H1 (cell line): ENCODE measurements around the gene SYNRG. TPM values are rescaled to one million over a fixed set of nuclear protein-coding genes. Genes with fewer than 3 reads are reported as not detected.

Experiments used
- ASH2L ChIP-seq: fragments of 200-600, 300-600 bp; sonication (generic); IDR thresholded peaks from one replicate; pipeline ENCODE4 v1.7.1; 2017; ENCODE audit warnings: low read length
- BACH1 ChIP-seq: IDR thresholded peaks from 2 replicates; pipeline ENCODE4 v1.6.1; 2012; ENCODE audit warnings: low read length, improper control_type of control experiment
- E2F6 ChIP-seq: IDR thresholded peaks from 2 replicates; pipeline ENCODE4 v1.6.1; 2012; ENCODE audit warnings: inconsistent platforms
- EP300 ChIP-seq, 2 experiments: IDR thresholded peaks; 1 replicate in 1 of 2; 2 replicates in 1 of 2; pipeline ENCODE4 v1.6.1; 2011 to 2012; ENCODE audit warnings: low read depth in 2 of 2, low read length in 2 of 2, mild to moderate bottlenecking in 2 of 2, borderline replicate concordance in 1 of 2, inconsistent platforms in 1 of 2, moderate library complexity in 1 of 2
- GABPA ChIP-seq: IDR thresholded peaks from 2 replicates; pipeline ENCODE4 v1.6.1; 2011; ENCODE audit warnings: mild to moderate bottlenecking, low read length, moderate library complexity, borderline replicate concordance; ENCODE audit not compliant: insufficient read depth
- HDAC2 ChIP-seq, 2 experiments: fragments of 300-600 bp in 1 of 2; sonication (generic) in 1 of 2; IDR thresholded peaks; 2 replicates each; pipeline ENCODE4 v1.6.1; 2011 to 2012; ENCODE audit warnings: low read depth in 2 of 2, low read length in 2 of 2, mild to moderate bottlenecking in 2 of 2, moderate library complexity in 2 of 2, borderline replicate concordance in 1 of 2, inconsistent platforms in 1 of 2
- JUN ChIP-seq: IDR thresholded peaks from 2 replicates; pipeline ENCODE4 v1.6.1; 2011; ENCODE audit warnings: low read depth, mild to moderate bottlenecking, improper control_type of control experiment, low read length
- JUND ChIP-seq: IDR thresholded peaks from 2 replicates; pipeline ENCODE4 v1.6.1; 2011; ENCODE audit warnings: mild to moderate bottlenecking, improper control_type of control experiment, low read length
- KDM1A ChIP-seq: fragments of 200-600, 300-600 bp; sonication (generic); IDR thresholded peaks from 2 replicates; pipeline ENCODE4 v1.7.1; 2016; ENCODE audit warnings: mild to moderate bottlenecking, low read length, borderline replicate concordance
- MAFK ChIP-seq: IDR thresholded peaks from 2 replicates; pipeline ENCODE4 v1.6.1; 2012; ENCODE audit warnings: low read depth, mild to moderate bottlenecking, improper control_type of control experiment, low read length
- MAX ChIP-seq: IDR thresholded peaks from 2 replicates; pipeline ENCODE4 v1.6.1; 2012; ENCODE audit warnings: inconsistent platforms
- NANOG ChIP-seq: IDR thresholded peaks from 2 replicates; pipeline ENCODE4 v1.6.1; 2011; ENCODE audit warnings: low read length, low read depth, mild to moderate bottlenecking, inconsistent platforms; ENCODE audit not compliant: insufficient read depth, poor library complexity, severe bottlenecking
- NRF1 ChIP-seq: IDR thresholded peaks from 2 replicates; pipeline ENCODE4 v1.6.1; 2011; ENCODE audit warnings: mild to moderate bottlenecking, low read depth, low read length, improper control_type of control experiment
- PHF8 ChIP-seq: fragments of 200-600 bp; sonication (generic); conservative IDR thresholded peaks from 2 replicates; pipeline ENCODE4 v1.7.1; 2012; ENCODE audit warnings: low read depth, mild to moderate bottlenecking, inconsistent platforms, low read length, moderate library complexity
- POU5F1 ChIP-seq: IDR thresholded peaks from 2 replicates; pipeline ENCODE4 v1.6.1; 2011; ENCODE audit warnings: low read depth, mild to moderate bottlenecking, low read length, moderate library complexity
- SIN3A ChIP-seq, 2 experiments: IDR thresholded peaks in 1 of 2; conservative IDR thresholded peaks in 1 of 2; 2 replicates each; pipeline ENCODE4 v1.6.1; 2011 to 2012; ENCODE audit warnings: low read length in 2 of 2, improper control_type of control experiment in 1 of 2, low read depth in 1 of 2, mild to moderate bottlenecking in 1 of 2
- SUZ12 ChIP-seq: fragments of 200-600 bp; sonication (generic); IDR thresholded peaks from 2 replicates; pipeline ENCODE4 v1.6.1; 2012; ENCODE audit warnings: mild to moderate bottlenecking, inconsistent platforms, low read length, moderate library complexity, mixed read lengths
- TBP ChIP-seq: IDR thresholded peaks from 2 replicates; pipeline ENCODE4 v1.6.1; 2011; ENCODE audit warnings: low read depth, low read length, improper control_type of control experiment
- ZNF274 ChIP-seq: IDR thresholded peaks from 2 replicates; pipeline ENCODE4 v1.7.0; 2012; ENCODE audit warnings: low read length, borderline replicate concordance; ENCODE audit errors: extremely low read depth
- polyA plus RNA-seq, 7 experiments: library from polyadenylated mRNA; depleted of rRNA in 3 of 7; stranded (reverse) in 5 of 7; unstranded in 2 of 7; fragments of >200 nt in 5 of 7; fragments of 200-250 nt in 2 of 7; gene quantifications; 1 replicate in 5 of 7; 2 replicates in 1 of 7; 4 replicates in 1 of 7; pipeline versions ENCODE4 v1.2.1 to v1.2.3, GENCODE V29; 2011 to 2013; ENCODE audit warnings: missing spikeins in 2 of 7, mixed read lengths in 2 of 7
- total RNA-seq: library from RNA; stranded (reverse); fragmentation: NEBNext Ultra II Directional; extraction: Animal tissue kit (Norgen Biotek cat#: 25700); gene quantifications from 2 replicates; pipeline ENCODE4 v1.2.1, GENCODE V29; 2021

Gene SYNRG
- total and polyA plus RNA-seq, 2 of the 8 experiments (the other 6 are each of a cell fraction or from before 2014, with no cell fraction given): 7.7 to 31.7 TPM

GRCh38 chr17:37488607-37489196 lies 120.5 kb downstream of the SYNRG start (continued):
- no peak for TF ChIP-seq GABPA
- no peak for TF ChIP-seq JUN
- TF ChIP-seq ZNF274: no peak
- no peak for TF ChIP-seq HDAC2 (IDR thresholded peaks at IDR 0.05; ENCODE audit: borderline replicate concordance in 1 of 2, low read depth in 2 of 2, low read length in 2 of 2)
- TF ChIP-seq MAFK: peak; percentile 82; the same call in 1 of the 2 replicates
- peak; percentile 63 for TF ChIP-seq ASH2L
- TF ChIP-seq JUND: no peak
- TF ChIP-seq NRF1: no peak
- peak; percentile 32; the same call in 1 of the 2 replicates for TF ChIP-seq SUZ12
- peak; percentile 44 to 87; a peak in 2 of 4 replicates for TF ChIP-seq SIN3A (conservative IDR thresholded peaks at IDR 0.05 in 1 of 2, IDR thresholded peaks at IDR 0.05 in 1 of 2; ENCODE audit: low read depth in 1 of 2, low read length in 2 of 2)
- no peak for TF ChIP-seq BACH1
- no peak; the same call in 1 of the 2 replicates for TF ChIP-seq E2F6
- TF ChIP-seq MAX: peak; percentile 93
- no peak for TF ChIP-seq EP300 (IDR thresholded peaks at IDR 0.05; ENCODE audit: borderline replicate concordance in 1 of 2, low read depth in 2 of 2, low read length in 2 of 2)
- no peak for TF ChIP-seq NANOG
- TF ChIP-seq KDM1A: no peak
- TF ChIP-seq POU5F1: no peak
- TF ChIP-seq PHF8: 0 out of 2 replicates have a peak, but pooled peaks have one; percentile 22
- no peak for TF ChIP-seq TBP
